TTC549 (cell line): Measurements from ENCODE around the gene CEP152.

Experiments used
- FAIRE-seq: peaks from 2 replicates; lab custom pipeline; 2012; peaks lifted over from hg19 to GRCh38; lab: Jason Lieb, UNC

Gene CEP152

DNA sequence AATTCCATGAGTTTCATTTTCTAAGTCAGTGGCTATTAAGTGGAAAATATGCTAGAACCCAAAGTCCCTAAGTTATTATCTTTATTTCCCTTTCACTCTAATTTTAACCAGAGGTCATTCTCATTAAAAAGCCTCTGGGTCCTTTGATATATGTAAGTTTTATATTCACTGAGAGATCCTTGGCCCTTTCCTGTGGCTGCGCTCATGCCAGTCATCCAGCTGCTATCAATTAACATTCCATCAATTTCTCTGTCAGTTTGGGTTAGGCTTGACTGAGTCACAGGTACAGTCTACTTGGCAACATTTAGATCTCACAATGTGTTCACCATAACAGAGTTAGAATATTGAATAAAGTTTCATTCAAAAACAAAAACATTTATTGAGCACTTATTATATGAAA is 107.3 kb downstream of the CEP152 start:
- FAIRE-seq: no peak

DNA sequence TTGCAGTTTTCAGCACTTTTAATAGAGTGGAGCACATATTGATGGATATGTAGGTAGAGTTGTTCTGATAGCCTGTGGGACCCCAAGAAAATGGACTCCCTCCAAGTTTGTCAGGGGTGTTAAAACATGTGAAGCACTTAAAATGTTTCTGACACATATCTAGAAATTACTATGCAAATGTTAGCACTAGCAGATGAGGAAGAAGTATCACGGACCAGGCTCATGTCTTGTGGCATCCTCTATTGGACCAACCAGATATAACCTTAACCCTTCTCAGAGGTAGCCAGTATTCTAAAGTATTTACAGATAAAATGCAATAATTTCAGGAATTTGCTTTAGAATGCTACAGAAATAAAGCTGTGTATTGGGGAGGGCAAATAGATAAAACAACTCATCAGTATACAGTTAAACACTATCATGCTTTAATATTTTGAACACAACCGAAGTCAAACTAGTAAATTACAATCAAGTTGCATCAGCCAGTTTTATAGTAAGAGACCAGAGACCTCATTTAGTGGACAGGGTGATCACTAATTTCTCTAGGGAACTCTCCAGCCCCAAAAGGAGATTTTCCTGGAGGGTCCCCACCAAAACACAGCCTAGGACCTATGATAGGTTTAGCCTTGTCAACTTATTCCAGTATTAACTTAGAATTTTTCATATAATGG is 108.2 kb downstream of the CEP152 start:
- FAIRE-seq: no peak

DNA sequence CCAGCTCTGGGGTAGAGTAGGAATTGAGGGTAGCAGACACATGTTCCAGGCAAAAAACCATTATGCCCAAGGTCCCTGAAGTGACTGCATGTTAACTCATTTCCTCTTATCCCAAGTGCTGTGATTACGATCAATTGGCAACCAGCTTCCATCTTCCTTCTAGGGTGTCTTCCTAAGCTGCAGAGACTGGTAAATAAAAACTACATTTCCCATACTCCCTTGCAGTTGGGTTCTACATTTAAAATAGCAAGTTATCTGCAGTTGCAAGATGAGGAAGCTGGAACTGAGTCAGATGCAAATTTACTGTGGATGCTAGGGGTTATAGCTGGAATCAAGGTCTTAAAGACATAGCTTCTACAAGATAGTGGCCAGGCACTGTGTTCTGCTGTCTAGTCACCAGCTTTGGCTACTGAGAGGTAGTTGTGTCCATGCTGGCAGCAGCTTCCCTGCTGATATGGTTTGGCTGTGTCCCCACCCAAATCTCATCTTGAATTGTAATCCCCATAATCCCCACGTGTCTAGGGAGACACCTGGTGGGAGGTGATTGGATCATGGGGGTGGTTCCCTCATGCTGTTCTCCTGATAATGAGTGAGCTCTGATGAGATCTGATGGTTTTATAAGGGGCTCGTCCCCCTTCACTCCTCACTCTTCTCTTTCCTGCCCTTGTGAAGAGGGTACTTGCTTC is 114.1 kb downstream of the CEP152 start:
- no peak for FAIRE-seq

DNA sequence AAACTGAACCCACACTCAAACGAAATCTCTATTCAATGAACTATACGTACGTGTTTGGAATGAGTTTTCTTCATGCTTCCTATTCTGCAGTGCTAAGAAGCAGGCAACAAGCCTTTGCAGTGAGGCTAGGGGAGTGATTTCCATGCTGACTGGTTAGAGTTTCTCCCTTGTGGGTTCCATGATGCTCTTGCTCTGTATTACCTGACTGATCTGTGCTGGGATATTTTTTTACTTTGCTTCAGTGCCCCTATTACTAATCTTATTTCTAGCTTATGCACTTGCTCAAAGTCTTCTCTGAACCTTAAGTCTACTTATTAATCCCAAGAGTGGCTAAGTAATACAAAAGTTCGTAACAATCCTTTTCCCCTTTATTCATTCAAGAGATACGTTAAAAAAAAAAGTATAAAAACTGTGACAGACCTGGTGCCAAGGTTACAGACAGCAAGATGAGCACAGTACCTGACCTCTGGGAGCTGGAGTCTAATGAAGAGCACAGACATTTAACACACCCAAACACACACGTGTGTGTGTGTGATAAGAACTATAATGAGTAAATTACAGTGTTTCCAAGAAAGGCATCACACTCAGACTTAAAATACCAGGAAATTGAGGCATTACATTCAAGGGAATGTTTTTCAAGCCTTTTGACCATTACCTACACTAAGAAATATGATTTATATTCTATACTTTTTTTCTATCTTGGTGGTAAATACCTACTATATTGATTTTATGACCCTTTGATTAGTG is 114.9 kb downstream of the CEP152 start:
- FAIRE-seq: no peak

DNA sequence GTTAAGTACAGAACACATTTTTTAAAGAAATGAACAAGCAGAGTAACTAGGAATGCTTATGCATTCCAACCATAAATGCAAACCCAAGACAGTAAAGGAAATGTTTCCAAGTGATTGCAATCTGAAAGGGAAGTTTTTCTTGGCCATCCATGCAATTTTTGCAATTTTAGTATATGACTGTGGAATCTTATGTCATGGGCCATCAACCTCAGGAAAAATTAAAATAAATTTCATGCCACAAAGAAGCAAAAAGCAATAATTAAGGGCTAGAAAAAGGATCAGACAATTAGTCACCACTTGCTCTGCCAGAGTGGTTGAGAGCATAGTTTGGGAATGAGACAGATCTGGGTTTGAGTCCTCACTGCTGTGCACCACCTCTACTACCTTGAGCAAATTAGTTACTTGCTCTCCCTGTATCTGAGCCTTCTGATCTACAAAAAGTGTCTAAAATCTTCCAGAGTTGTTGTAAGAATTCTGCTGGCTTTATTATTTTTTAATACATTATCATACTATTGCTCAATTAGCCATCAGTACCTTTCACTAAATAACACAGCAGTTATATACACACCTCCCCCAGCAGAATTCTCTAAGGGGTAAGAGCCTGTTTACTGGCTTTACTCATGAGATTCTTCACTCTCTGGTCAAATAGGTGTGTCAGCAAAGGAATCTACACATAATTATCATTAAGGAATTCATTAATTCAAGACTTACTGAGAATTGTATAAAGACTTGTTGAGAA is 115.6 kb downstream of the CEP152 start:
- no peak for FAIRE-seq

DNA sequence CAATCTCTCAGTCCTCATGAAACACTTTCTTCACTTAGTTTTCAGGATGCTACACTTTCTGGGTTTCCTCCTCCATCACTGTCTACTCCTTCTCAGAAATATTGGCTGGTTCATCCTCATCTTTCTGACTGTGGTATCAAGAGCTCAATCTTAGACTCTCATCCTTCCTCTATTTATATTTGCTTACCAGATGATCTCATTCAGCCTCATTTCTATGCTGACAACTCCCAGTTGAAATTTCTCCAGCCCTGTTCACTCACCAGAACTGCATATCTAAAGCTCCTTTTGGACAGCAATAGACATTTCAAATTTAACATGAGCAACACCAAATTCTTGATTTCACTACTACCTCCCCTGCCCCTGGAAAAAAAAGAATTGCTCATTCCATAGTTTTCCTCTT is 117.4 kb downstream of the CEP152 start:
- no peak for FAIRE-seq

DNA sequence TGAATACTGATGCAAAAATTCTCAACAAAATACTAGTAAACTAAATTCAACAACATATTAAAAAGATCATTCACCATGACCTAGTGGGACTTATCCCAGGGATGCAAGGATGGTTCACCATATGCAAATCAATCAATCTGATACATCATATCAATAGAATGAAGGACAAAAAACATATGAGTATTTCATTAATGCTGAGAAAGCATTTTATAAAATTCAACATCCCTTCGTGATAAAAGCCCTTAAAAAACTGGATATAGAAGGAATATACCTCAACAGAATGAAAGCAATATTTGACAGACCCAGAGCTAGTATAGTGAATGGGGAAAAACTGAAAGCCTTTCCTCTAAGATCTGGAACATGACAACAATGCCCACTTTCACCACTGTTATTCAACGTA is 122.4 kb downstream of the CEP152 start:
- no peak for FAIRE-seq
